IgD-negative memory B cell (primary cell): ENCODE measurements around the gene COL12A1. TPM values are rescaled to one million over a fixed set of nuclear protein-coding genes. Genes with fewer than 3 reads are reported as not detected.
A peak's percentile ranks its signal among the peaks of the same experiment; 100 is the strongest.

ENCODE experiments used
- H3K27ac Mint-ChIP-seq, 3 donors: one replicate each; pipeline ENCODE4 v1.8.0; 2020 to 2022; ENCODE audit warnings: mild to moderate bottlenecking in 3 of 3, mixed read lengths in 3 of 3, moderate library complexity in 1 of 3
- H3K27me3 Mint-ChIP-seq: one replicate; pipeline ENCODE4 v1.8.0; 2021; ENCODE audit warnings: mixed read lengths
- H3K36me3 Mint-ChIP-seq: one replicate; pipeline ENCODE4 v1.8.0; 2020; ENCODE audit warnings: mild to moderate bottlenecking, mixed read lengths
- H3K4me1 Mint-ChIP-seq, 3 donors: one replicate each; pipeline ENCODE4 v1.8.0; 2020 to 2022; ENCODE audit warnings: mixed read lengths in 3 of 3, mild to moderate bottlenecking in 1 of 3
- H3K4me3 Mint-ChIP-seq, 4 donors: one replicate each; pipeline ENCODE4 v1.8.0; 2020 to 2022; ENCODE audit warnings: mild to moderate bottlenecking in 4 of 4, mixed read lengths in 4 of 4, moderate library complexity in 3 of 4
- H3K9me3 Mint-ChIP-seq, 3 donors: one replicate each; pipeline ENCODE4 v1.8.0; 2020 to 2021; ENCODE audit warnings: mixed read lengths in 3 of 3, mild to moderate bottlenecking in 1 of 3
- polyA plus RNA-seq: library from polyadenylated mRNA; unstranded; fragments of 300-500 nt; fragmentation: Illumina TruSeq; gene quantifications from one replicate; pipeline ENCODE4 v1.2.3, GENCODE V29; 2021

COL12A1 gene
- polyA plus RNA-seq, 1 donor from 2014 or later: not detected

DNA sequence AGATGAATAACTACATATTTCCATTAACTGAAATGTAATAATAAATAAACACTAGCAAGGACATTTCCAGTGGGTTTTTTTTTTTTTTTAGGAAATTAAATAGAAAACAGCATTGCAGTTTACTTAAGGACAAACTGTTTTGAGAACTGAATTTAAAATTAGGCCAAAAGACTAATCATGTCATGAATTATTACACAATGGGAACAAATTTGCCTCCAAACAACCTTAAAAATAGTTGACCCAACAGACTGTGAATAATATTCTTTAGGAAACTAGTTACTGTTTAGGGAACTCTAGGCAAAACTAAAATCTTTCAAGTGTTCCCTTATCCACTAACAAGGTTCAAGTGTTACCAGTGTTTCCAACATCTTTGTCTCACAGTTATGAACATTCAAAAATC, 16.4 kb upstream of the COL12A1 start:
- peaks cover 15% of the 10 kb centered on the region for H3K27me3 Mint-ChIP-seq
- H3K4me3 Mint-ChIP-seq: no peak overlapping the region
- H3K4me1 Mint-ChIP-seq: no peaks in the 10 kb centered on the region
- no peak overlapping the region for H3K27ac Mint-ChIP-seq
- peaks cover 2% of the 10 kb centered on the region for H3K36me3 Mint-ChIP-seq
- no peaks in the 10 kb centered on the region for H3K9me3 Mint-ChIP-seq

DNA sequence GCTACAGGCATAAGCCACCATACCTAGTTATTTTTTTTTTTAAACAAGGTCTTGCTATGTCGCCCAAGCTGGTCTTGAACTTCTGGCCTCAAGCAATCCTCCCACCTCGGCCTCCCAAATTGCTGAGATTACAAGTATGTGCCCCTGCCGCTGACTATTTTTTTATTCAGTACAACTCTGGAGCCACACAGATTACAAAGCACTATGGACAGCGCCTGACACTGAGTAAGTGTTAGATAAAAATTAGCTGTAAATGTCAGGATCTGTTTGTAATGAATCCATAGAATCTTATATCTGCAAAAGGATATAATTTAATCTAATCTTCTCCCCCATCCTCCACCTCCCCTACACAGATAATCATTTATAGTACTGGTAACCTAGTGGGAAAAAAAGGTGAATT, 15.3 kb upstream of the COL12A1 start:
- no peak overlapping the region for H3K4me3 Mint-ChIP-seq
- H3K27ac Mint-ChIP-seq: no peak overlapping the region
- peaks cover 20% of the 10 kb centered on the region for H3K27me3 Mint-ChIP-seq
- H3K4me1 Mint-ChIP-seq: no peaks in the 10 kb centered on the region
- peaks cover 2% of the 10 kb centered on the region for H3K36me3 Mint-ChIP-seq
- no peaks in the 10 kb centered on the region for H3K9me3 Mint-ChIP-seq

DNA sequence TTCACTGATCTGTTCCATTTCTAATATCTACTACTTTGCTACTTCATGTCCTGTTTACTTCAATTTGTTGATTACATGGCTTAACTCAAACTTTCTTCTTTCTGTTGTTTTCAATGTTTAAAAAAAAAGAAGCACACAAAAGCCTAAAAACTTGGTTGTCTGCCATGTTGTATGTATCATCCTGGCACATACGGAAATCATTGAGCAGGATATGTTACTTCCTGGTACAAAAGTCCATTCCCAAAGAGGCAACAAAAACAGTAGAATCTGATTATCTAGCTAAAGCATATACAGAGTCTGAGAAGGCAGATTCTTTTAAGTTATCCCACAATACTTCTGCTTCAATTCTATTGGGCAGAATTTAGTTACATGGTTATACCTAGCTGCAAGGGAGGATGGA, 14.5 kb upstream of the COL12A1 start:
- Mint-ChIP-seq H3K27ac (no peak overlapping the region), H3K27me3 (peaks cover 21% of the 10 kb centered on the region), H3K9me3 (no peaks in the 10 kb centered on the region), H3K36me3 (peaks cover 2% of the 10 kb centered on the region), H3K4me3 (no peak overlapping the region), H3K4me1 (no peaks in the 10 kb centered on the region)

DNA sequence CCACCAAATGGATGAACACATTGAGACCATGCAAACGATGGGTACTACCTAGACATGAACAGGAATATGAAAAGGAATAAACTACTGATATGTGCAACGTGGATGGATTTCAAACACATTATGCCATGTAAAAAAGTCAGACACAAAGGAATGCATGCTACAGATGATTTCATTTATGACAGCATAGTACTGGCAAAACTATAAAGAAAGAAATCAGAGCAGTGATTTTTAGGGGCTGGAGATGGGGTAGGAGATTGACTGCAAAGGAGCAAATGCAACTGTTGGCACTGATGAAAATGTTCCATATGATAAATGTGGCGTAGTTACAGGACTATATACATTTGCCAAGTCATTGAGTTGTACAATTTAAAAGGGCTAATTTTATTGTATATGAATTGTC, 13.4 kb upstream of the COL12A1 start:
- no peaks in the 10 kb centered on the region for H3K9me3 Mint-ChIP-seq
- H3K27ac Mint-ChIP-seq: no peak overlapping the region
- peaks cover 14% of the 10 kb centered on the region for H3K27me3 Mint-ChIP-seq
- no peaks in the 10 kb centered on the region for H3K4me1 Mint-ChIP-seq
- H3K36me3 Mint-ChIP-seq: peaks cover 2% of the 10 kb centered on the region
- no peak overlapping the region for H3K4me3 Mint-ChIP-seq

DNA sequence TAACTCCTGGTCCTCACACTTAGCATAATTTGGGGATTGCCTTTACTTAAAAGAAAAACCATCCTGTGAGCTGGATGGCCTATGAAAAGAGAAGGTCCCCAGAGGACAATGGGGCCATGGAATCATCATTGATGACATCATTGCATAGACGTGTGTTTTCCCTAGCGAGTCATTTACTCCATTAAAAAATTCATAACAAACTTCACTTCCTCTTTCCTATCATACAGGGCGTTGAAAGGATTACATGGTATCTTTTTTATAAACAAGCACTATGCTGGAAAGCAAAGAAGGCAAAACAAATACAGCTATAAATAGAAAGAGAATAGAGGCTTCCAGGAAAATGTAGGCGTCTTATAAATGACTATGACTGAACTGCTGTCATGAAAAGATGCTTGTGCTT, 11.3 kb upstream of the COL12A1 start:
- H3K4me1 Mint-ChIP-seq: no peaks in the 10 kb centered on the region
- H3K27me3 Mint-ChIP-seq: peaks cover 12% of the 10 kb centered on the region
- H3K36me3 Mint-ChIP-seq: no peaks in the 10 kb centered on the region
- no peaks in the 10 kb centered on the region for H3K9me3 Mint-ChIP-seq
- no peak overlapping the region for H3K27ac Mint-ChIP-seq
- no peak overlapping the region for H3K4me3 Mint-ChIP-seq

DNA sequence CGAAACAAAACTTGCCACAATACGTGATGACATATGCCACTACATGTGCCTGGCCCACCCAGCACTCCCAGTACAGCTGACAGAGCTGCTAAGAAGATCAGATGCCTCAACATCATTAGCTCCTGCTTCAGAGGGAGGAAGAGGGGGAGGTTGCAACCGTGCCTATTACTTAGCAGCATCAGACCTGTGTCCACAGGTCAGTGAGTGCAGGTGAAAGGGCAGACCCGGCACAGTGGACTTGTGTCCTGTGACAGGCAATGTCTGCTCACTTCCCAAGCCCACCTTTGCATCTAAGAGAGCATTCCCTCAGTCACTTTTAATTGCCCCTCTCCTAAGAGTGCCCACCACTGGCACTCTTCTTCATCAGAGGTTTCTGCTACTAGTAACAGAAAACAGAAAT, 9.4 kb upstream of the COL12A1 start:
- no peaks in the 10 kb centered on the region for H3K9me3 Mint-ChIP-seq
- no peaks in the 10 kb centered on the region for H3K36me3 Mint-ChIP-seq
- no peak overlapping the region for H3K27ac Mint-ChIP-seq
- H3K4me1 Mint-ChIP-seq: peaks cover 0 to 3% (median 0%) of the 10 kb centered on the region in 3 donors
- no peak overlapping the region for H3K4me3 Mint-ChIP-seq
- peaks cover 20% of the 10 kb centered on the region for H3K27me3 Mint-ChIP-seq

DNA sequence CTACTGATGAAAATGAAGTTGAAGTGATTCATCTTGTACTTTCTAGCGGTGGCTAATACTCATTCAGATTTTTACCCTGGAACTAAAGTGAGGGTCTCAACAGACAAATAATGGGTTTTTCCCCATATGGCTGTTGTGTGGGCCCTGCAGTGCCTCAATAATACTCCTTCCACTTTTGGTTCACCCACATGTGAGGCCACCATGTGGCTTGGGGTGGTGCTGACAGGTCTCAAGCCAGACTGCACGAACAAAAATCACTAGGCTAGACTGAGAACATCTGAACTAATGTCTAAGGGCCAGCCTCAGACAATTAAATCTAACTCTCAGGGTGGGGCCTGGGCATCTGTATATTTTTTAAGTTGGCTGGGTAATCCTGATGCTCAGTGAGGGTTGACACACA, 7.9 kb upstream of the COL12A1 start:
- Mint-ChIP-seq H3K36me3 (no peaks in the 10 kb centered on the region), H3K27me3 (peaks cover 28% of the 10 kb centered on the region), H3K4me1 (peaks cover 5 to 9% (median 5%) of the 10 kb centered on the region in 3 donors), H3K4me3 (no peak overlapping the region), H3K9me3 (no peaks in the 10 kb centered on the region), H3K27ac (no peak overlapping the region)

DNA sequence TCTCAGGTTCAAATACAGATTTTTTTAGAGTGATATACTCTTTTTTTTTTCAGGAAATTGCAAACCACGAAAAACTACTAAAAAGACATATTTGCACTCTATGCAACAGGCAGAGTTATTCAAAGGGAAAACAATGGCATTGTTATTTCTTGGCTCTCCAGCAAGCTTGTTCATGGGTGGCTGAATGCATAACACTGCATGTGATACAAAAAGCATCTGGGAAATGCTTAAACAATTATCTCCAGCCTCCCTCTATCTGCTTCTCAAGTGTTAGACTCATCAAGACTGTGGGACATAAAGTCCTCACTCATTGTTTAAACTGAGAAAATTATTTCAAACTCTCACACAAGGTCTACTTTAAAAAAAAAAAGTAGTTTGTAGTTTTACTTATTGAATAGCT, 7.3 kb upstream of the COL12A1 start:
- H3K27me3 Mint-ChIP-seq: peaks cover 34% of the 10 kb centered on the region
- H3K4me1 Mint-ChIP-seq: peaks cover 9 to 15% (median 11%) of the 10 kb centered on the region in 3 donors
- H3K9me3 Mint-ChIP-seq: no peaks in the 10 kb centered on the region
- H3K4me3 Mint-ChIP-seq: no peak overlapping the region
- H3K36me3 Mint-ChIP-seq: no peaks in the 10 kb centered on the region
- no peak overlapping the region for H3K27ac Mint-ChIP-seq

DNA sequence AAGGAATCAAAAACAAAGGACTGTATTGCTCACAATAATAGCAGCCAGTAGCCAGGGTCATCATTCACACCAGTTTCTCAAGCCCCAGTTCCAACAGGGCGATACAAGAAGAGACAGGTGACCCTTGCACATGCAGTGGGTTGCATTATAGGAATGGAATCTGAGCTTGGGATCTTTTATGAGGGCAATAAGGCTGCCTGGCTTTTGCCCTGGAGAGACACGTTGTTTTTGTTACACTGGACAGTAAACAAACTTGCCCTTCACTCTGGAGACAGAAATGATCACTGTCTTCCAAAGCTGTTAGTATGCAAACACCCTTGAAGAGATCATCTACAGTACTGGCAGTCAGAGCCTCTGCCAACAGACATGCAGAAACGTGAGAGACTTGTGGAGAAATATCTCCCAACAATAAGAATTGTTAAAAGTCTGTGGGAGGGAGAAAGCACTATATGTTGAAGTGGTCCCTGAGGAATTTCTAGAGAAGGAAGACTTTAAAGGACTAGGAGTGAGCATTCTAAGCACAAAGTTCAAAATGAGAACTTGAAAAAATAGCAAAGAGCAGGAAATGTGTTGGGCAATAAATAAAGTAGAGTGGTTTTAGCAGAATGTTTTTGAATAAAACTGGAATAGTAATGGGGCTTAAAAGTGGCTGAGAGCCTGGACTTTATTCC, 6.2 kb upstream of the COL12A1 start:
- no peaks in the 10 kb centered on the region for H3K36me3 Mint-ChIP-seq
- H3K27ac Mint-ChIP-seq: no peak overlapping the region
- H3K4me3 Mint-ChIP-seq: no peak overlapping the region
- H3K27me3 Mint-ChIP-seq: peaks cover 39% of the 10 kb centered on the region
- H3K9me3 Mint-ChIP-seq: no peaks in the 10 kb centered on the region
- H3K4me1 Mint-ChIP-seq: peaks cover 20 to 23% (median 20%) of the 10 kb centered on the region in 3 donors

DNA sequence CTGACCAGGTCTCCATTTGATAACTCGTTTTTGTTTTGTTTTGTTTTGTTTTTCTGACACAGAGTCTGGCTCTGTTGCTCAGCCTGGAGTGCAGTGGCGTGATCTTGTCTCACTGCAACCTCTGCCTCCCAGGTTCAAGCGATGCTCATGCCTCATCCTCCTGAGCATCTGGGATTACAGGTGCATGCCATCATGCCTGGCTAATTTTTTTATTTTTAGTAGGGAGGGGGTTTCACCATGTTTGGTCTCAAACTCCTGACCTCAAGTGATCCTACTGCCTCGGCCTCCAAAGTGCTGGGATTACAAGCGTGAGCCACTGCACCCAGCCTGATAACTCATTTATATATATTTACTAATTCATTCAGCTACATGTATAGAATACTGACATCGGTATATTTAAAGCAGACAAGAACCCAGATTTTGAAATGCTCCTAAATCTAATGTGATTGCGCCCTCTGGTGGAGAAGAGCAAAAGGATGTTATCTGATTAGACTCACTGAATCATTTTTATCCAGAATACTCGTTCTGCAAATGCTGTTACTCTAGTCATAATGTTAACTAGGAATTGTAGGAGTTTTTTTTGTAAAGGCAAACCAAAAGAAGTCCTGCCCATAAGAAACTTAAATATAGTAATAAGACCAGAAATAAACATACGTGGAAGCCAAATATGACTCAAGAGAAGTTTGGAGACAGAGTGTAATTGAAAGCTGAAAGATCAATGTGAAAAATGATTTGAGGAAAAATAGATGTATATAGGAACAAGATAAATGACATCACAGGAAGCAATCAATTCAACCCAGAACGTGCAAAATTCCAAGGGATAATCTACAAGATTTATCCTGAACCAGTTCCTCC, 5.3 kb upstream of the COL12A1 start:
- Mint-ChIP-seq H3K9me3 (no peaks in the 10 kb centered on the region), H3K36me3 (no peaks in the 10 kb centered on the region), H3K27me3 (peaks cover 45% of the 10 kb centered on the region), H3K4me1 (peaks cover 26 to 31% (median 27%) of the 10 kb centered on the region in 3 donors), H3K4me3 (no peak overlapping the region), H3K27ac (no peak overlapping the region)

DNA sequence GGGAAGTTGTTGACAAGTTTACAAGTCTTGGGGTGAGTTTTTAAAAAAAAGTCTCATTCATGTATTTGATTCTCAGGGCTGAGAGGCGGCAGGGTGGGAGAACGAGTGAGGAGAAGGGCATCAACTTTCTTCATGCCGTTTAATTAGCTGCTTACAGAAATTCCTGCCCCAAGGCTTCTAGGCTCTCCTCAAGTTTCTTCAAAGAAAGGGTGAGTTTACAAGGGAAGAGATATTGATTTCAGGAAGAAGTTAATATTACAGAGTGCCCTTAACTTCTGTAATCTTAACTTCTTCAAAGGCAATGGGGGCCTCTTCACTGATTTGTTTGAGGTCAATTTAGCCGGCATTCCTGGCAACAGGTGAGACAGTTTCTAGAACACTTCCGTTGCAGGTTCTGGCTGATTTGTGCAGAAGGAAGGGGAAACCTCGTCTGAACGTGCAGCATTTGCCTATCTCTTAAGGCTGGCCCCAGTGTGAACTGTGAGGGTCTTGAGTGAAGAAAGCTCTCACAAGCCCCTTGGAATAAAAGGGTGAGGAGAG, 3.4 kb upstream of the COL12A1 start:
- H3K9me3 Mint-ChIP-seq: peaks cover 0 to 1% (median 0%) of the 10 kb centered on the region in 3 donors
- H3K4me3 Mint-ChIP-seq: peak overlapping the region; percentile 73 to 90 (median 84)
- no peaks in the 10 kb centered on the region for H3K36me3 Mint-ChIP-seq
- H3K4me1 Mint-ChIP-seq: peaks cover 40 to 44% (median 42%) of the 10 kb centered on the region in 3 donors
- H3K27ac Mint-ChIP-seq: peak overlapping the region in 2 of 3 donors; percentile 72 to 91
- peaks cover 62% of the 10 kb centered on the region for H3K27me3 Mint-ChIP-seq

DNA sequence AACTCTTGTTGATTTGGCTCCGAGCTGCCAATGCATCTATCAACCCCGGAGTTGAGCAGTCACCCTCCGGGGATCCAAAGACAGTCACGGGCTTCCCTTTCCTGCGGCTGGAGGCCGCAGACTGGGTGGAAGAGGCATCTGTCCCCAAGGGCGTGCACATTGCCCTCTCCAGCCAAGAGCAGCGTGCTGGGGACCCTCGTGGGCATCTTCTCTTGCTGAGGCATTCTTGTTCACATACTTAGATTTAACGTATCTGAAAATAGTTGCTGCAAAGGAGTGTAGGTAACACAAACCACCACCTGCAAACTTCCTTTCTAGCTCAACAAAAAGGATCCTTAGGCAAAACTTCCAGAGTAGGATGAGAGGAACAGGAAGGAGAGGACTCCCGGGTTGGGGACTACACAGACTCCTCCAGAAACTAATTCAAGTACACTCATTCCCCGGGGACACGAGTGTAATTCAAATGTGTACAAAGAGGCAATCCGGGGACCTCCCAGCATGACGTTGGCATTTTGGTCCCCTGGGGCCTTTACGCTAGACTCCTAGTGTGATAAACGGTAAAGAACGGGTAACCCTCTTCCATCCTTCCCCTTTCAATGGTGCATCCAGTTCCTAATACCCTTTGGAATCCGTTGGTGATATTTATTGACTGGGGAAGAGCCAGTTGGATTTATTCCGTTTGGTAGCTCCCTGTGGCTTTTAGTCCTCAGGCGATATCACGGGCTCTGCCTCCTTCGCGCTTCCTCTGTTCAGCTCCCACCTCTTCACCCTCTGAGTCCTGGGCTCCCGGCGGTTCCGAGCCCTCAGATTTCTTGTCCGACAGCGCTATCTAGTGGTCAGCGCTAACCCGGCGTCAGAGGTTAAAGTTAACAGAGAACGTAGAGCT, 2.7 kb upstream of the COL12A1 start:
- peak overlapping the region; percentile 73 to 90 (median 84) for H3K4me3 Mint-ChIP-seq
- peaks cover 42 to 47% (median 44%) of the 10 kb centered on the region in 3 donors for H3K4me1 Mint-ChIP-seq
- peak overlapping the region; percentile 34 to 91 (median 72) for H3K27ac Mint-ChIP-seq
- peaks cover 0 to 1% (median 0%) of the 10 kb centered on the region in 3 donors for H3K9me3 Mint-ChIP-seq
- H3K27me3 Mint-ChIP-seq: peaks cover 67% of the 10 kb centered on the region
- H3K36me3 Mint-ChIP-seq: no peaks in the 10 kb centered on the region

DNA sequence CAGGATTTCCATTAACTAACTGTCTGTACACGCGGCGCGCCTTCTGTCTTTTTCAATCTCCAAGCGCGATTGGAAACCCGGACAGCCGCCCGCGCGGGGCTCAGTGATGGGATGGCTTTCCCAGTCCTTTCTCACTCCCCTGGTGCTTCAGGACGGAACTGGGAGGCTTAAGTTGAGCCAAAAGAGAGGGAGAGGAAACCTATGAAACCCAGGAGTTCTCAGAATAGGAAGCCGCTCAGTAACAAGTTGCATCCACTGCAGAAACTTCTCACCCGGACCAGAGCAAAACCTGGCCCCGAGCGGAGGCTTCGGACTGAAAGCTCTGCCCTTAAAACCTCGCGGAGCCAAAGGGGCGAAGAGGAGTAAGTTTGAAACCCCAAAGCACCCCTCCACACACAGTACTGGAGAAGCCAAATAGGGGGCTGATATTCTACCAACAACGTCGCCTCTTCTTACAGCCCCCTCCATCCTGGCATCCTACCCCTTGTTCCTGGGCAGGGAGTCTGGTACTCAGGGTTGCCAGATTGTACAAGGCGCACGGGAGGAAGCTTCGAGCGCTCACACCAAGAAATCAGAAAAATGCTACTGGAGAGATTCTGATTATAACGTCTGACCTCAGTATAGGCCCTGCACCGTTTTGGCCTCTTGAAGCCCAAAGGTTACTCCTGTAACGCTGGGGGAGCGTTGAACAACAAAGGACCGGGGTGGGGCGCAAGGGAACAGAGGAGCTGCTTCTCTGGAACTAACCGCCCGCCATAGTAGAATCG, 906 bp upstream of the COL12A1 start:
- Mint-ChIP-seq H3K36me3 (no peaks in the 10 kb centered on the region), H3K27me3 (peaks cover 77% of the 10 kb centered on the region), H3K4me3 (peak overlapping the region; percentile 73 to 94 (median 84)), H3K4me1 (peaks cover 47 to 53% (median 49%) of the 10 kb centered on the region in 3 donors), H3K27ac (peak overlapping the region in 2 of 3 donors; percentile 72 to 91), H3K9me3 (peaks cover 0 to 1% (median 0%) of the 10 kb centered on the region in 3 donors)
